HCT116 (cell line): ENCODE results near the gene RBM33. TPM values are rescaled to one million over a fixed set of nuclear protein-coding genes. Genes with fewer than 3 reads are reported as not detected.

Experiments used
- ATAC-seq: fragments of 200-7000 bp; cut with Tn5 transposase; 2 replicates; pipeline ENCODE4 v1.9.1; 2020; ENCODE audit warnings: mild to moderate bottlenecking, moderate library complexity
- BruUV-seq: library from RNA; stranded (reverse); fragments of 400-500 nt; replicated peaks from 2 replicates; lab custom pipeline; 2021; lab: Mats Ljungman, UMichigan
- CTCF ChIA-PET: fragments of 300-600 bp; sonication (Branson Sonifier 250); formaldehyde crosslinking; loops from one replicate; lab custom pipeline; 2021; ENCODE audit warnings: antibody characterized with exemption; lab: Charles Lee
- POLR2A ChIA-PET: fragments of 300-600, 350-600 bp; sonication (Branson Sonifier 250); formaldehyde crosslinking; loops from one replicate; lab custom pipeline; 2021; ENCODE audit warnings: antibody characterized with exemption; lab: Charles Lee
- RAD21 ChIA-PET, 2 experiments: fragments of 300-600 bp; sonication (Branson Sonifier 250); formaldehyde crosslinking; loops; one replicate each; lab custom pipeline; 2023; ENCODE audit warnings: low total read pairs in 2 of 2; ENCODE audit not compliant: uncharacterized antibody in 2 of 2, unreplicated experiment in 2 of 2, low non-redundant PET in 1 of 2; lab: Charles Lee
- DNase-seq: peaks from one replicate; pipeline ENCODE4 v3.0.0-alpha.2; 2010; ENCODE audit warnings: low read depth, low spot score
- H2AFZ ChIP-seq: fragments of 200-600 bp; shearing (Covaris generic), sonication (generic); 2 replicates; pipeline ENCODE4 v1.6.1; 2017; ENCODE audit warnings: low read depth, mixed run types, mixed read lengths, antibody characterized with exemption, low read length; ENCODE audit not compliant: poor library complexity, severe bottlenecking
- H3K27ac ChIP-seq: 2 replicates; pipeline ENCODE4 v1.5.1; 2012; ENCODE audit warnings: low read depth, low read length
- H3K27me3 ChIP-seq: fragments of 200-600 bp; sonication (generic); 2 replicates; pipeline ENCODE4 v1.6.1; 2016; ENCODE audit warnings: mixed run types, low read length, mixed read lengths; ENCODE audit not compliant: insufficient read depth
- H3K36me3 ChIP-seq, 2 experiments: fragments of 200-500 bp in 1 of 2; fragments of 200-600 bp in 1 of 2; sonication (Bioruptor generic) in 1 of 2; sonication (generic) in 1 of 2; 2 replicates each; pipeline versions ENCODE4 v1.5.1 to v1.6.1; 2014 to 2016; ENCODE audit warnings: low read length in 2 of 2, inconsistent platforms in 1 of 2, mixed read lengths in 1 of 2, mixed run types in 1 of 2; ENCODE audit not compliant: insufficient read depth in 2 of 2, control insufficient read depth in 1 of 2
- H3K4me1 ChIP-seq, 2 experiments: fragments of 200-600 bp in 1 of 2; sonication (generic) in 1 of 2; 2 replicates each; pipeline versions ENCODE4 v1.5.1 to v1.6.1; 2012 to 2017; ENCODE audit warnings: low read length in 2 of 2, inconsistent platforms in 1 of 2, mild to moderate bottlenecking in 1 of 2, mixed read lengths in 1 of 2, mixed run types in 1 of 2, moderate library complexity in 1 of 2; ENCODE audit not compliant: insufficient read depth in 2 of 2, control insufficient read depth in 1 of 2
- H3K4me2 ChIP-seq: fragments of 200-600 bp; sonication (generic); 2 replicates; pipeline ENCODE4 v1.6.1; 2017; ENCODE audit warnings: mixed run types, low read length, mixed read lengths
- H3K4me3 ChIP-seq, 2 experiments: fragments of 200-600 bp in 1 of 2; sonication (generic) in 1 of 2; replicated peaks in 1 of 2; 2 replicates each; pipeline ENCODE4 v1.5.1; 2011 to 2016; ENCODE audit warnings: low read length in 2 of 2, control low read depth in 1 of 2, low read depth in 1 of 2, mild to moderate bottlenecking in 1 of 2, mixed read lengths in 1 of 2, mixed run types in 1 of 2
- H3K79me2 ChIP-seq: fragments of 200-600 bp; sonication (generic); 2 replicates; pipeline ENCODE4 v1.6.1; 2017; ENCODE audit warnings: mild to moderate bottlenecking, mixed run types, low read length, moderate library complexity, mixed read lengths; ENCODE audit not compliant: insufficient read depth
- H3K9ac ChIP-seq: fragments of 200-600 bp; sonication (generic); 2 replicates; pipeline ENCODE4 v1.6.1; 2016; ENCODE audit warnings: low read length, mixed read lengths
- H3K9me2 ChIP-seq: fragments of 200-600 bp; sonication (generic), shearing (Covaris generic); 2 replicates; pipeline ENCODE4 v1.6.1; 2017; ENCODE audit warnings: mixed run types, mild to moderate bottlenecking, moderate library complexity; ENCODE audit not compliant: insufficient read depth
- H3K9me3 ChIP-seq, 2 experiments: fragments of 200-500 bp in 1 of 2; fragments of 200-600 bp in 1 of 2; sonication (Bioruptor generic) in 1 of 2; sonication (generic) in 1 of 2; 2 replicates each; pipeline ENCODE4 v1.6.1; 2014 to 2017; ENCODE audit warnings: low read length in 2 of 2, mixed read lengths in 2 of 2, inconsistent platforms in 1 of 2, low read depth in 1 of 2, mild to moderate bottlenecking in 1 of 2, mixed run types in 1 of 2, moderate library complexity in 1 of 2; ENCODE audit not compliant: control insufficient read depth in 1 of 2, insufficient read depth in 1 of 2
- H4K20me1 ChIP-seq: fragments of 200-600 bp; sonication (generic), shearing (Covaris generic); 2 replicates; pipeline ENCODE4 v1.6.1; 2017; ENCODE audit warnings: mixed run types, mild to moderate bottlenecking, moderate library complexity; ENCODE audit not compliant: insufficient read depth
- ELF1 ChIP-seq: IDR thresholded peaks from 2 replicates; pipeline ENCODE4 v1.6.1; 2012; ENCODE audit warnings: low read depth, borderline replicate concordance
- POLR2A ChIP-seq: IDR thresholded peaks from 2 replicates; pipeline ENCODE4 v1.7.0; 2011; ENCODE audit warnings: borderline replicate concordance; ENCODE audit not compliant: insufficient read depth, insufficient read length; ENCODE audit errors: extremely low read depth
- POLR2AphosphoS5 ChIP-seq: IDR thresholded peaks from 2 replicates; pipeline ENCODE4 v1.6.1; 2011; ENCODE audit warnings: mild to moderate bottlenecking, low read depth, low read length, moderate library complexity
- SIN3A ChIP-seq: IDR thresholded peaks from 2 replicates; pipeline ENCODE4 v1.6.1; 2012; ENCODE audit warnings: low read depth
- TCF7L2 ChIP-seq: IDR thresholded peaks from 2 replicates; pipeline ENCODE4 v1.7.0; 2011; ENCODE audit warnings: borderline replicate concordance, inconsistent platforms; ENCODE audit not compliant: insufficient read depth, insufficient read length; ENCODE audit errors: extremely low read depth
- YY1 ChIP-seq: IDR thresholded peaks from 2 replicates; pipeline ENCODE4 v1.6.1; 2011; ENCODE audit warnings: low read length, low read depth, moderate library complexity, mild to moderate bottlenecking; ENCODE audit not compliant: insufficient replicate concordance; ENCODE audit errors: extremely low read depth
- intact Hi-C: fragments of 100-400 bp; cut with micrococcal nuclease; formaldehyde crosslinking; loops from 2 replicates; pipeline ENCODE4 v1.10.0; 2022
- total RNA-seq: library from RNA; stranded (reverse); gene quantifications from one replicate; pipeline ENCODE4 v1.2.1, GENCODE V29; 2021; ENCODE audit not compliant: unreplicated experiment
- TF ChIP-seq, protein P1 (sequence below): IDR thresholded peaks from 2 replicates; pipeline ENCODE4 v1.6.1; 2012; ENCODE audit warnings: low read depth
- TF ChIP-seq, protein P2 (sequence below): IDR thresholded peaks from 2 replicates; pipeline ENCODE4 v1.6.1; 2012
- TF ChIP-seq, protein P3 (sequence below): IDR thresholded peaks from 2 replicates; pipeline ENCODE4 v1.6.1; 2011; ENCODE audit warnings: mild to moderate bottlenecking, low read length, moderate library complexity; ENCODE audit not compliant: insufficient replicate concordance; ENCODE audit errors: extremely low read depth

The RBM33 gene
- total RNA-seq, 1 experiment from 2014 or later: 64.3 TPM

DNA sequence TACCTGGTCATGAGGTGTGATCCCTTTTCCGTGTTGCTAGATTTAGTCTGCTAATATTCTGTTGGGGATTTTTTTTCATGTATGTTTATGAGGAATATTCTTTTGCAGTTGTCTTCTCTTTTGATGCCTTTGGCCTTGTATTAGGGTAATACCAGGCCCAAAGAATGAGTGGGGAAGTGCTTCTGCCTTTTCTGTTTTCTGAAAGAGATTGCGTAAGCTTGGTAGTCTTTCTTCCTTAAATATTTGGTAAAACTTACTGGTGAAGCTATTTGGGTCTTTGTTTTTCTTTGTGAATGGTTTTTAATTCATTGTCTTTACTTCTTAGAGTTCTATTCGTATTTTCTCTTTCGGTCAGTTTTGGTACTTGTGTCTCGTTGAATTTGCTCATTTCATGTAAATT lies 116.7 kb downstream of the RBM33 start:
- RAD21 ChIA-PET: no interaction called here
- no peaks in the 10 kb centered on the region; a peak in 2 of 4 replicates for H3K36me3 ChIP-seq
- no peak overlapping the region for H3K4me3 ChIP-seq
- peaks cover 45% of the 10 kb centered on the region for H3K79me2 ChIP-seq
- no peaks in the 10 kb centered on the region for H3K27me3 ChIP-seq
- BruUV-seq: no TSS peak
- intact Hi-C loops: no loop called here
- H3K4me2 ChIP-seq: no peak overlapping the region
- no peak overlapping the region for H2AFZ ChIP-seq
- no peak for ATAC-seq
- POLR2A ChIA-PET: no interaction called here
- no peaks in the 10 kb centered on the region for H3K9me2 ChIP-seq
- DNase-seq: no peak
- H3K9ac ChIP-seq: no peak overlapping the region
- CTCF ChIA-PET: no interaction called here
- no peaks in the 10 kb centered on the region for H3K9me3 ChIP-seq
- H3K4me1 ChIP-seq: no peaks in the 10 kb centered on the region
- H3K27ac ChIP-seq: no peak overlapping the region
- TF ChIP-seq POLR2A (no peak), SIN3A (no peak), ELF1 (no peak), YY1 (no peak), TCF7L2 (no peak), POLR2AphosphoS5 (no peak)
- TF ChIP-seq, protein P1, sequence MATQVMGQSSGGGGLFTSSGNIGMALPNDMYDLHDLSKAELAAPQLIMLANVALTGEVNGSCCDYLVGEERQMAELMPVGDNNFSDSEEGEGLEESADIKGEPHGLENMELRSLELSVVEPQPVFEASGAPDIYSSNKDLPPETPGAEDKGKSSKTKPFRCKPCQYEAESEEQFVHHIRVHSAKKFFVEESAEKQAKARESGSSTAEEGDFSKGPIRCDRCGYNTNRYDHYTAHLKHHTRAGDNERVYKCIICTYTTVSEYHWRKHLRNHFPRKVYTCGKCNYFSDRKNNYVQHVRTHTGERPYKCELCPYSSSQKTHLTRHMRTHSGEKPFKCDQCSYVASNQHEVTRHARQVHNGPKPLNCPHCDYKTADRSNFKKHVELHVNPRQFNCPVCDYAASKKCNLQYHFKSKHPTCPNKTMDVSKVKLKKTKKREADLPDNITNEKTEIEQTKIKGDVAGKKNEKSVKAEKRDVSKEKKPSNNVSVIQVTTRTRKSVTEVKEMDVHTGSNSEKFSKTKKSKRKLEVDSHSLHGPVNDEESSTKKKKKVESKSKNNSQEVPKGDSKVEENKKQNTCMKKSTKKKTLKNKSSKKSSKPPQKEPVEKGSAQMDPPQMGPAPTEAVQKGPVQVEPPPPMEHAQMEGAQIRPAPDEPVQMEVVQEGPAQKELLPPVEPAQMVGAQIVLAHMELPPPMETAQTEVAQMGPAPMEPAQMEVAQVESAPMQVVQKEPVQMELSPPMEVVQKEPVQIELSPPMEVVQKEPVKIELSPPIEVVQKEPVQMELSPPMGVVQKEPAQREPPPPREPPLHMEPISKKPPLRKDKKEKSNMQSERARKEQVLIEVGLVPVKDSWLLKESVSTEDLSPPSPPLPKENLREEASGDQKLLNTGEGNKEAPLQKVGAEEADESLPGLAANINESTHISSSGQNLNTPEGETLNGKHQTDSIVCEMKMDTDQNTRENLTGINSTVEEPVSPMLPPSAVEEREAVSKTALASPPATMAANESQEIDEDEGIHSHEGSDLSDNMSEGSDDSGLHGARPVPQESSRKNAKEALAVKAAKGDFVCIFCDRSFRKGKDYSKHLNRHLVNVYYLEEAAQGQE: no peak
- TF ChIP-seq, protein P2, sequence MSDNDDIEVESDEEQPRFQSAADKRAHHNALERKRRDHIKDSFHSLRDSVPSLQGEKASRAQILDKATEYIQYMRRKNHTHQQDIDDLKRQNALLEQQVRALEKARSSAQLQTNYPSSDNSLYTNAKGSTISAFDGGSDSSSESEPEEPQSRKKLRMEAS: no peak
- TF ChIP-seq, protein P3, sequence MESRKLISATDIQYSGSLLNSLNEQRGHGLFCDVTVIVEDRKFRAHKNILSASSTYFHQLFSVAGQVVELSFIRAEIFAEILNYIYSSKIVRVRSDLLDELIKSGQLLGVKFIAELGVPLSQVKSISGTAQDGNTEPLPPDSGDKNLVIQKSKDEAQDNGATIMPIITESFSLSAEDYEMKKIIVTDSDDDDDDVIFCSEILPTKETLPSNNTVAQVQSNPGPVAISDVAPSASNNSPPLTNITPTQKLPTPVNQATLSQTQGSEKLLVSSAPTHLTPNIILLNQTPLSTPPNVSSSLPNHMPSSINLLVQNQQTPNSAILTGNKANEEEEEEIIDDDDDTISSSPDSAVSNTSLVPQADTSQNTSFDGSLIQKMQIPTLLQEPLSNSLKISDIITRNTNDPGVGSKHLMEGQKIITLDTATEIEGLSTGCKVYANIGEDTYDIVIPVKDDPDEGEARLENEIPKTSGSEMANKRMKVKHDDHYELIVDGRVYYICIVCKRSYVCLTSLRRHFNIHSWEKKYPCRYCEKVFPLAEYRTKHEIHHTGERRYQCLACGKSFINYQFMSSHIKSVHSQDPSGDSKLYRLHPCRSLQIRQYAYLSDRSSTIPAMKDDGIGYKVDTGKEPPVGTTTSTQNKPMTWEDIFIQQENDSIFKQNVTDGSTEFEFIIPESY: no peak
- H4K20me1 ChIP-seq: no peaks in the 10 kb centered on the region; the same call in none of the 2 replicates
